Gastroesophageal sphincter (tissue), 4 donors: Measurements from ENCODE around the gene BLOC1S5. TPM values are rescaled to one million over a fixed set of nuclear protein-coding genes. Genes with fewer than 3 reads are reported as not detected.
"Not testable (repeated sequence)": the region's sequence is repeated elsewhere in the genome, so short reads cannot be mapped to it uniquely, and the experiment has no call there.

Experiments
- ATAC-seq: fragments of 150-250 bp; one replicate; pipeline ENCODE4 v1.9.1; 2016; ENCODE audit warnings: mild to moderate bottlenecking, moderate library complexity
- H3K27ac ChIP-seq, 4 donors: fragments of 200-600 bp; sonication (generic) in 3 of 4; 1 replicate in 3 of 4; 2 replicates in 1 of 4; pipeline ENCODE4 v1.5.1; 2016 to 2019
- H3K27me3 ChIP-seq: fragments of 200-600 bp; sonication (generic); one replicate; pipeline ENCODE4 v1.5.1; 2019
- H3K36me3 ChIP-seq, 2 donors: fragments of 200-600 bp; sonication (generic); one replicate each; pipeline ENCODE4 v1.5.1; 2019; ENCODE audit warnings: control low read depth in 1 of 2
- H3K4me1 ChIP-seq, 3 donors: fragments of 200-600 bp; sonication (generic); 1 replicate in 2 of 3; 2 replicates in 1 of 3; pipeline ENCODE4 v1.5.1; 2016 to 2019; ENCODE audit warnings: control low read depth in 2 of 3
- H3K4me3 ChIP-seq, 2 donors: fragments of 200-600 bp; sonication (generic); one replicate each; pipeline ENCODE4 v1.5.1; 2019; ENCODE audit warnings: mild to moderate bottlenecking in 1 of 2, moderate library complexity in 1 of 2
- H3K9me3 ChIP-seq, 3 donors: fragments of 200-600 bp; sonication (generic); one replicate each; pipeline ENCODE4 v1.5.1; 2017 to 2019; ENCODE audit warnings: control low read depth in 2 of 3
- CTCF ChIP-seq, 4 experiments: fragments of 200-600 bp in 2 of 4; fragments of 450-650 bp in 2 of 4; sonication (generic) in 1 of 4; IDR thresholded peaks; one replicate each; pipeline ENCODE4 v1.5.1; 2017 to 2019; ENCODE audit warnings: antibody characterized with exemption in 4 of 4, mild to moderate bottlenecking in 2 of 4, moderate library complexity in 2 of 4
- EP300 ChIP-seq: sonication (generic); formaldehyde crosslinking; IDR thresholded peaks from one replicate; pipeline ENCODE4 v1.6.1; 2017; ENCODE audit warnings: antibody characterized with exemption, mild to moderate bottlenecking
- POLR2A ChIP-seq, 2 donors: fragments of 450-650 bp; IDR thresholded peaks; one replicate each; pipeline ENCODE4 v1.6.1; 2017; ENCODE audit warnings: antibody characterized with exemption in 2 of 2, mild to moderate bottlenecking in 2 of 2, moderate library complexity in 1 of 2
- POLR2AphosphoS5 ChIP-seq: sonication (generic); formaldehyde crosslinking; IDR thresholded peaks from one replicate; pipeline ENCODE4 v1.6.1; 2017; ENCODE audit warnings: antibody characterized with exemption
- WGBS, 2 donors: methylation state at CpG; one replicate each; pipeline ENCODE4 v1.1.5; 2018; ENCODE audit warnings: low coverage in 1 of 2; 5-methylcytosine and 5-hydroxymethylcytosine counted together
- total RNA-seq, 4 donors: library from RNA; depleted of rRNA; stranded (reverse); fragments of >200 nt; gene quantifications; one replicate each; pipeline ENCODE4 v1.1.0, GENCODE V29; 2016

BLOC1S5 gene
- total RNA-seq, 4 donors from 2014 or later, result 10.9 to 15.7 (median 14.8) TPM

GRCh38 chr6:8057263-8057662 is 6.9 kb downstream of the BLOC1S5 start:
- ATAC-seq, result no peak
- H3K36me3 ChIP-seq, result peaks cover 0 to 55% of the 10 kb centered on the region in 2 donors

GRCh38 chr6:8054276-8054675 is 9.9 kb downstream of the BLOC1S5 start:
- peaks cover 0 to 39% of the 10 kb centered on the region in 2 donors for H3K36me3 ChIP-seq

More at GRCh38 chr6:8057263-8057662, 6.9 kb downstream of the BLOC1S5 start:
- Histone ChIP-seq H3K4me1 (no peaks in the 10 kb centered on the region), H3K27me3 (no peaks in the 10 kb centered on the region), H3K4me3 (no peak overlapping the region), H3K27ac (no peak overlapping the region), H3K9me3 (no peaks in the 10 kb centered on the region)
- 91 to 94% methylated on average over 4 of the region's 4 CpGs for WGBS, 2 donors
- no peak for TF ChIP-seq POLR2A (IDR thresholded peaks at IDR 0.05)
- no peak for TF ChIP-seq EP300
- no peak for TF ChIP-seq CTCF (IDR thresholded peaks at IDR 0.05)
- no peak for TF ChIP-seq POLR2AphosphoS5

GRCh38 chr6:8047541-8048292 is 16.5 kb downstream of the BLOC1S5 start:
- no peak for TF ChIP-seq EP300
- no peak for TF ChIP-seq POLR2A (IDR thresholded peaks at IDR 0.05)
- TF ChIP-seq POLR2AphosphoS5, result no peak
- no peak for TF ChIP-seq CTCF (IDR thresholded peaks at IDR 0.05)
- Histone ChIP-seq H3K4me3 (no peak overlapping the region), H3K27ac (peak overlapping the region in 1 of 4 donors; percentile 4), H3K9me3 (no peaks in the 10 kb centered on the region), H3K27me3 (no peaks in the 10 kb centered on the region), H3K4me1 (peaks cover 0 to 5% (median 0%) of the 10 kb centered on the region in 3 donors), H3K36me3 (peaks cover 0 to 19% of the 10 kb centered on the region in 2 donors)
- WGBS, 2 donors, result 53 to 58% methylated on average over 3 of the region's 3 CpGs
- peak; percentile 50 for ATAC-seq

More at GRCh38 chr6:8054276-8054675, 9.9 kb downstream of the BLOC1S5 start:
- H3K27ac ChIP-seq, result no peak overlapping the region
- no peak for TF ChIP-seq POLR2A (IDR thresholded peaks at IDR 0.05)
- no peak for TF ChIP-seq CTCF (IDR thresholded peaks at IDR 0.05)
- no peak for TF ChIP-seq POLR2AphosphoS5
- TF ChIP-seq EP300, result no peak
- no peak overlapping the region for H3K4me3 ChIP-seq
- ATAC-seq, result no peak
- no peaks in the 10 kb centered on the region for H3K27me3 ChIP-seq
- no peaks in the 10 kb centered on the region for H3K4me1 ChIP-seq
- WGBS, 2 donors, result 85 to 100% methylated on average over 2 of the region's 2 CpGs
- H3K9me3 ChIP-seq, result no peaks in the 10 kb centered on the region

GRCh38 chr6:8045769-8046168 is 18.4 kb downstream of the BLOC1S5 start:
- not testable (repeated sequence) for H3K4me3 ChIP-seq, H3K4me1 ChIP-seq, H3K27me3 ChIP-seq, H3K27ac ChIP-seq, H3K9me3 ChIP-seq, ATAC-seq
- H3K36me3 ChIP-seq, result peaks cover 0 to 22% of the 10 kb centered on the region in 2 donors
- 92 to 100% methylated on average over 4 of the region's 4 CpGs for WGBS, 2 donors

- 63 to 71% methylated on average over 3 of the region's 3 CpGs for WGBS, 2 donors
- Histone ChIP-seq H3K4me3 (no peak overlapping the region), H3K27ac (no peak overlapping the region), H3K27me3 (no peaks in the 10 kb centered on the region), H3K4me1 (peaks cover 0 to 3% (median 0%) of the 10 kb centered on the region in 3 donors), H3K9me3 (no peaks in the 10 kb centered on the region), H3K36me3 (peaks cover 0 to 33% of the 10 kb centered on the region in 2 donors)
- no peak for ATAC-seq
- TF ChIP-seq POLR2A (IDR thresholded peaks at IDR 0.05), result no peak
- no peak for TF ChIP-seq CTCF (IDR thresholded peaks at IDR 0.05)
- no peak for TF ChIP-seq POLR2AphosphoS5
- no peak for TF ChIP-seq EP300
These were observed 21.0 kb downstream of the BLOC1S5 start for GRCh38 chr6:8043221-8043620.
